ENCODE results near the gene FOXM1.

Gene FOXM1

GRCh38 chr12:2835691-2836403 is 41.1 kb downstream of the FOXM1 start:
- no peak for DNase-seq

GRCh38 chr12:2834581-2835491 is 42.1 kb downstream of the FOXM1 start, which contains the start of gene NRIP2:
TSS of gene NRIP2 (minus strand) at chr12:2835035. CDS start at chr12:2834983, 52 bp downstream.
- DNase-seq, result no peak

- DNase-seq, result no peak
These were observed 43.2 kb downstream of the FOXM1 start for GRCh38 chr12:2833810-2834209.

- DNase-seq, result no peak
These were observed 43.6 kb downstream of the FOXM1 start for GRCh38 chr12:2833327-2833726.

- no peak for DNase-seq
These were observed 44.3 kb downstream of the FOXM1 start for GRCh38 chr12:2832550-2833127.

GRCh38 chr12:2829275-2829674 is 47.7 kb downstream of the FOXM1 start:
- no peak for DNase-seq

GRCh38 chr12:2826721-2827515 is 50.1 kb downstream of the FOXM1 start:
- no peak for DNase-seq

- DNase-seq, result no peak
These were observed 50.9 kb downstream of the FOXM1 start for GRCh38 chr12:2826036-2826435.

GRCh38 chr12:2825132-2825531 is 51.8 kb downstream of the FOXM1 start:
- no peak for DNase-seq

- DNase-seq, result no peak
These were observed 52.4 kb downstream of the FOXM1 start for GRCh38 chr12:2824541-2824940.

GRCh38 chr12:2823483-2823882 is 53.5 kb downstream of the FOXM1 start:
- DNase-seq, result no peak

GRCh38 chr12:2820432-2820831 is 56.5 kb downstream of the FOXM1 start:
- DNase-seq, result no peak

- no peak for DNase-seq
These were observed 57.2 kb downstream of the FOXM1 start for GRCh38 chr12:2819810-2820209.

- DNase-seq, result peak; percentile 94
These were observed 63.5 kb downstream of the FOXM1 start for GRCh38 chr12:2813214-2814185.

- DNase-seq, result peak; percentile 100
These were observed 64.4 kb downstream of the FOXM1 start, which contains the start of gene ITFG2 for GRCh38 chr12:2812290-2813213. TSS of gene ITFG2 (plus strand) at chr12:2812668. CDS start at chr12:2812761, 93 bp downstream.

- DNase-seq, result no peak
These were observed 65.2 kb downstream of the FOXM1 start for GRCh38 chr12:2811801-2812200.
